HG02678 (cell line): ENCODE measurements around the gene ADRM1.

Experiments
- ATAC-seq: cut with Tn5 transposase; IDR thresholded peaks from one replicate; pipeline ENCODE4 v1.9.1; 2021; ENCODE audit warnings: mild to moderate bottlenecking, moderate library complexity; ENCODE audit not compliant: unreplicated experiment

ADRM1 gene

GRCh38 chr20:62302341-62303061 is at the start of gene ADRM1:
TSS of gene ADRM1 (plus strand) at chr20:62302997. CDS start at chr20:62303569, 572 bp downstream.
- ATAC-seq: peak; percentile 86

- ATAC-seq: no peak
Measured at GRCh38 chr20:62253398-62253797, 49.4 kb upstream of the ADRM1 start.

- ATAC-seq: no peak
Measured at GRCh38 chr20:62254021-62254724, 48.6 kb upstream of the ADRM1 start.

- no peak for ATAC-seq
Measured at GRCh38 chr20:62255976-62256375, 46.8 kb upstream of the ADRM1 start.

GRCh38 chr20:62258499-62259293 is 44.1 kb upstream of the ADRM1 start:
- ATAC-seq: no peak

GRCh38 chr20:62259294-62259565 is 43.6 kb upstream of the ADRM1 start:
- no peak for ATAC-seq

GRCh38 chr20:62262064-62262463 is 40.7 kb upstream of the ADRM1 start:
- no peak for ATAC-seq

GRCh38 chr20:62263396-62263795 is 39.4 kb upstream of the ADRM1 start:
- no peak for ATAC-seq

- no peak for ATAC-seq
Measured at GRCh38 chr20:62265365-62265764, 37.4 kb upstream of the ADRM1 start.

GRCh38 chr20:62266340-62266739 is 36.5 kb upstream of the ADRM1 start:
- ATAC-seq: no peak

GRCh38 chr20:62266851-62267250 is 35.9 kb upstream of the ADRM1 start:
- ATAC-seq: no peak

- ATAC-seq: no peak
Measured at GRCh38 chr20:62267543-62267942, 35.3 kb upstream of the ADRM1 start.

GRCh38 chr20:62268228-62268900 is 34.4 kb upstream of the ADRM1 start:
- no peak for ATAC-seq

GRCh38 chr20:62269378-62269777 is 33.4 kb upstream of the ADRM1 start:
- no peak for ATAC-seq

- ATAC-seq: no peak
Measured at GRCh38 chr20:62269871-62270270, 32.9 kb upstream of the ADRM1 start.

- no peak for ATAC-seq
Measured at GRCh38 chr20:62272200-62272599, 30.6 kb upstream of the ADRM1 start.

GRCh38 chr20:62273416-62273815 is 29.4 kb upstream of the ADRM1 start:
- ATAC-seq: no peak

GRCh38 chr20:62274332-62274950 is 28.4 kb upstream of the ADRM1 start:
- no peak for ATAC-seq

GRCh38 chr20:62275219-62275618 is 27.6 kb upstream of the ADRM1 start:
- ATAC-seq: no peak

GRCh38 chr20:62276439-62276838 is 26.4 kb upstream of the ADRM1 start:
- ATAC-seq: no peak

- ATAC-seq: no peak
Measured at GRCh38 chr20:62277253-62277652, 25.5 kb upstream of the ADRM1 start.
